Activated T-cell treated with anti-CD3 and anti-CD28 coated beads, Interleukin-2, amount 50 U/mL, for 24 hours (primary cell): ENCODE data around the gene SIX5.
"Not testable (repeated sequence)": the region's sequence is repeated elsewhere in the genome, so short reads cannot be mapped to it uniquely, and the experiment has no call there.

Experiments used
- DNase-seq: peaks from one replicate; pipeline ENCODE4 v3.0.0-alpha.2; 2020
- H3K27ac Mint-ChIP-seq: 2 replicates; pipeline ENCODE4 v1.8.0; 2020; ENCODE audit warnings: mild to moderate bottlenecking, mixed read lengths
- H3K27me3 Mint-ChIP-seq: 2 replicates; pipeline ENCODE4 v1.8.0; 2020; ENCODE audit warnings: mixed read lengths
- H3K36me3 Mint-ChIP-seq: 2 replicates; pipeline ENCODE4 v1.8.0; 2020; ENCODE audit warnings: low read depth, mixed read lengths
- H3K4me1 Mint-ChIP-seq: 2 replicates; pipeline ENCODE4 v1.8.0; 2020; ENCODE audit warnings: low read depth, mixed read lengths
- H3K4me3 Mint-ChIP-seq: 2 replicates; pipeline ENCODE4 v1.8.0; 2020; ENCODE audit warnings: mild to moderate bottlenecking, moderate library complexity, mixed read lengths
- H3K9me3 Mint-ChIP-seq: 2 replicates; pipeline ENCODE4 v1.8.0; 2020; ENCODE audit warnings: mixed read lengths

SIX5 gene

GRCh38 chr19:45762870-45763631 is 6.0 kb downstream of the SIX5 start:
- Mint-ChIP-seq H3K4me3 (no peak overlapping the region), H3K27me3 (peaks cover 28% of the 10 kb centered on the region), H3K4me1 (peaks cover under 1% of the 10 kb centered on the region), H3K9me3 (no peaks in the 10 kb centered on the region), H3K27ac (no peak overlapping the region), H3K36me3 (no peaks in the 10 kb centered on the region)
- no peak for DNase-seq

GRCh38 chr19:45761714-45762113 is 7.3 kb downstream of the SIX5 start:
- H3K4me3 Mint-ChIP-seq: no peak overlapping the region
- no peak for DNase-seq
- H3K36me3 Mint-ChIP-seq: no peaks in the 10 kb centered on the region
- no peak overlapping the region for H3K27ac Mint-ChIP-seq
- H3K27me3 Mint-ChIP-seq: peaks cover 19% of the 10 kb centered on the region
- H3K4me1 Mint-ChIP-seq: no peaks in the 10 kb centered on the region
- no peaks in the 10 kb centered on the region for H3K9me3 Mint-ChIP-seq

- H3K27me3 Mint-ChIP-seq: no peaks in the 10 kb centered on the region
- H3K36me3 Mint-ChIP-seq: no peaks in the 10 kb centered on the region
- no peak overlapping the region for H3K27ac Mint-ChIP-seq
- no peaks in the 10 kb centered on the region for H3K9me3 Mint-ChIP-seq
- DNase-seq: no peak
- H3K4me3 Mint-ChIP-seq: no peak overlapping the region
- H3K4me1 Mint-ChIP-seq: no peaks in the 10 kb centered on the region
Observed at GRCh38 chr19:45758921-45759320, 10.1 kb downstream of the SIX5 start.

GRCh38 chr19:45757695-45758094 is 11.4 kb downstream of the SIX5 start:
- H3K4me1 Mint-ChIP-seq: no peaks in the 10 kb centered on the region
- no peak overlapping the region for H3K4me3 Mint-ChIP-seq
- no peaks in the 10 kb centered on the region for H3K36me3 Mint-ChIP-seq
- no peak for DNase-seq
- H3K27ac Mint-ChIP-seq: no peak overlapping the region
- H3K9me3 Mint-ChIP-seq: no peaks in the 10 kb centered on the region
- H3K27me3 Mint-ChIP-seq: no peaks in the 10 kb centered on the region

- no peak overlapping the region for H3K4me3 Mint-ChIP-seq
- H3K27ac Mint-ChIP-seq: no peak overlapping the region
- no peaks in the 10 kb centered on the region for H3K27me3 Mint-ChIP-seq
- H3K36me3 Mint-ChIP-seq: no peaks in the 10 kb centered on the region
- H3K9me3 Mint-ChIP-seq: no peaks in the 10 kb centered on the region
- H3K4me1 Mint-ChIP-seq: no peaks in the 10 kb centered on the region
- DNase-seq: no peak
Observed at GRCh38 chr19:45754323-45754722, 14.7 kb downstream of the SIX5 start.

- H3K4me1 Mint-ChIP-seq: no peaks in the 10 kb centered on the region
- H3K27me3 Mint-ChIP-seq: no peaks in the 10 kb centered on the region
- no peak for DNase-seq
- no peak overlapping the region for H3K4me3 Mint-ChIP-seq
- no peaks in the 10 kb centered on the region for H3K9me3 Mint-ChIP-seq
- H3K27ac Mint-ChIP-seq: no peak overlapping the region
- H3K36me3 Mint-ChIP-seq: no peaks in the 10 kb centered on the region
Observed at GRCh38 chr19:45753548-45753947, 15.5 kb downstream of the SIX5 start.

GRCh38 chr19:45752639-45753038 is 16.4 kb downstream of the SIX5 start:
- Mint-ChIP-seq H3K9me3 (no peaks in the 10 kb centered on the region), H3K4me1 (no peaks in the 10 kb centered on the region), H3K27me3 (no peaks in the 10 kb centered on the region), H3K36me3 (no peaks in the 10 kb centered on the region), H3K27ac (no peak overlapping the region), H3K4me3 (no peak overlapping the region)
- no peak for DNase-seq

- not testable (repeated sequence) for H3K4me3 Mint-ChIP-seq, DNase-seq, H3K36me3 Mint-ChIP-seq, H3K9me3 Mint-ChIP-seq, H3K27me3 Mint-ChIP-seq, H3K27ac Mint-ChIP-seq, H3K4me1 Mint-ChIP-seq
Observed at GRCh38 chr19:45751483-45751882, 17.6 kb downstream of the SIX5 start.

GRCh38 chr19:45747513-45747912 is 21.5 kb downstream of the SIX5 start:
- H3K27me3 Mint-ChIP-seq: peaks cover 5% of the 10 kb centered on the region
- no peaks in the 10 kb centered on the region for H3K4me1 Mint-ChIP-seq
- no peak overlapping the region for H3K27ac Mint-ChIP-seq
- H3K36me3 Mint-ChIP-seq: no peaks in the 10 kb centered on the region
- no peak for DNase-seq
- H3K4me3 Mint-ChIP-seq: no peak overlapping the region
- H3K9me3 Mint-ChIP-seq: no peaks in the 10 kb centered on the region

GRCh38 chr19:45746866-45747265 is 22.2 kb downstream of the SIX5 start:
- DNase-seq: no peak
- H3K9me3 Mint-ChIP-seq: no peaks in the 10 kb centered on the region
- H3K27me3 Mint-ChIP-seq: peaks cover 8% of the 10 kb centered on the region
- no peaks in the 10 kb centered on the region for H3K4me1 Mint-ChIP-seq
- H3K27ac Mint-ChIP-seq: no peak overlapping the region
- H3K4me3 Mint-ChIP-seq: no peak overlapping the region
- H3K36me3 Mint-ChIP-seq: no peaks in the 10 kb centered on the region

- Mint-ChIP-seq H3K27me3 (peaks cover 8% of the 10 kb centered on the region), H3K4me3 (no peak overlapping the region), H3K9me3 (no peaks in the 10 kb centered on the region), H3K36me3 (no peaks in the 10 kb centered on the region), H3K27ac (no peak overlapping the region), H3K4me1 (no peaks in the 10 kb centered on the region)
- DNase-seq: no peak
Observed at GRCh38 chr19:45745606-45746005, 23.4 kb downstream of the SIX5 start.

- H3K36me3 Mint-ChIP-seq: no peaks in the 10 kb centered on the region
- no peak overlapping the region for H3K4me3 Mint-ChIP-seq
- H3K27me3 Mint-ChIP-seq: peaks cover 8% of the 10 kb centered on the region
- H3K4me1 Mint-ChIP-seq: no peaks in the 10 kb centered on the region
- H3K27ac Mint-ChIP-seq: no peak overlapping the region
- no peaks in the 10 kb centered on the region for H3K9me3 Mint-ChIP-seq
- no peak for DNase-seq
Observed at GRCh38 chr19:45742969-45743368, 26.1 kb downstream of the SIX5 start.

GRCh38 chr19:45739498-45740439 is 29.3 kb downstream of the SIX5 start:
- H3K4me3 Mint-ChIP-seq: no peak overlapping the region
- no peaks in the 10 kb centered on the region for H3K9me3 Mint-ChIP-seq
- H3K27me3 Mint-ChIP-seq: peaks cover 5% of the 10 kb centered on the region
- DNase-seq: no peak
- H3K4me1 Mint-ChIP-seq: no peaks in the 10 kb centered on the region
- no peak overlapping the region for H3K27ac Mint-ChIP-seq
- no peaks in the 10 kb centered on the region for H3K36me3 Mint-ChIP-seq

GRCh38 chr19:45733160-45733810 is 35.8 kb downstream of the SIX5 start, which contains the start of gene MEIOSIN:
MEIOSIN (plus strand) TSS chr19:45733439; CDS start chr19:45735377, 1,938 bp downstream.
- Mint-ChIP-seq H3K4me1 (peaks cover 18% of the 10 kb centered on the region), H3K9me3 (no peaks in the 10 kb centered on the region), H3K36me3 (peaks cover 10% of the 10 kb centered on the region), H3K27me3 (no peaks in the 10 kb centered on the region), H3K27ac (no peak within 1 kb of the TSS), H3K4me3 (no peak within 1 kb of the TSS)
- DNase-seq: no peak
